HCT116 (cell line): ENCODE data around the gene MRAS. TPM values are rescaled to one million over a fixed set of nuclear protein-coding genes. Genes with fewer than 3 reads are reported as not detected.

Source experiments
- ATAC-seq: fragments of 200-7000 bp; cut with Tn5 transposase; 2 replicates; pipeline ENCODE4 v1.9.1; 2020; ENCODE audit warnings: mild to moderate bottlenecking, moderate library complexity
- BruUV-seq: library from RNA; stranded (reverse); fragments of 400-500 nt; replicated peaks from 2 replicates; lab custom pipeline; 2021; lab: Mats Ljungman, UMichigan
- CTCF ChIA-PET: fragments of 300-600 bp; sonication (Branson Sonifier 250); formaldehyde crosslinking; loops from one replicate; lab custom pipeline; 2021; ENCODE audit warnings: antibody characterized with exemption; lab: Charles Lee
- POLR2A ChIA-PET: fragments of 300-600, 350-600 bp; sonication (Branson Sonifier 250); formaldehyde crosslinking; loops from one replicate; lab custom pipeline; 2021; ENCODE audit warnings: antibody characterized with exemption; lab: Charles Lee
- RAD21 ChIA-PET, 2 experiments: fragments of 300-600 bp; sonication (Branson Sonifier 250); formaldehyde crosslinking; loops; one replicate each; lab custom pipeline; 2023; ENCODE audit warnings: low total read pairs in 2 of 2; ENCODE audit not compliant: uncharacterized antibody in 2 of 2, unreplicated experiment in 2 of 2, low non-redundant PET in 1 of 2; lab: Charles Lee
- DNase-seq: peaks from one replicate; pipeline ENCODE4 v3.0.0-alpha.2; 2010; ENCODE audit warnings: low read depth, low spot score
- H2AFZ ChIP-seq: fragments of 200-600 bp; shearing (Covaris generic), sonication (generic); 2 replicates; pipeline ENCODE4 v1.6.1; 2017; ENCODE audit warnings: low read depth, mixed run types, mixed read lengths, antibody characterized with exemption, low read length; ENCODE audit not compliant: poor library complexity, severe bottlenecking
- H3K27ac ChIP-seq: 2 replicates; pipeline ENCODE4 v1.5.1; 2012; ENCODE audit warnings: low read depth, low read length
- H3K27me3 ChIP-seq: fragments of 200-600 bp; sonication (generic); 2 replicates; pipeline ENCODE4 v1.6.1; 2016; ENCODE audit warnings: mixed run types, low read length, mixed read lengths; ENCODE audit not compliant: insufficient read depth
- H3K36me3 ChIP-seq, 2 experiments: fragments of 200-500 bp in 1 of 2; fragments of 200-600 bp in 1 of 2; sonication (Bioruptor generic) in 1 of 2; sonication (generic) in 1 of 2; 2 replicates each; pipeline versions ENCODE4 v1.5.1 to v1.6.1; 2014 to 2016; ENCODE audit warnings: low read length in 2 of 2, inconsistent platforms in 1 of 2, mixed read lengths in 1 of 2, mixed run types in 1 of 2; ENCODE audit not compliant: insufficient read depth in 2 of 2, control insufficient read depth in 1 of 2
- H3K4me1 ChIP-seq, 2 experiments: fragments of 200-600 bp in 1 of 2; sonication (generic) in 1 of 2; 2 replicates each; pipeline versions ENCODE4 v1.5.1 to v1.6.1; 2012 to 2017; ENCODE audit warnings: low read length in 2 of 2, inconsistent platforms in 1 of 2, mild to moderate bottlenecking in 1 of 2, mixed read lengths in 1 of 2, mixed run types in 1 of 2, moderate library complexity in 1 of 2; ENCODE audit not compliant: insufficient read depth in 2 of 2, control insufficient read depth in 1 of 2
- H3K4me2 ChIP-seq: fragments of 200-600 bp; sonication (generic); 2 replicates; pipeline ENCODE4 v1.6.1; 2017; ENCODE audit warnings: mixed run types, low read length, mixed read lengths
- H3K4me3 ChIP-seq, 2 experiments: fragments of 200-600 bp in 1 of 2; sonication (generic) in 1 of 2; replicated peaks in 1 of 2; 2 replicates each; pipeline ENCODE4 v1.5.1; 2011 to 2016; ENCODE audit warnings: low read length in 2 of 2, control low read depth in 1 of 2, low read depth in 1 of 2, mild to moderate bottlenecking in 1 of 2, mixed read lengths in 1 of 2, mixed run types in 1 of 2
- H3K79me2 ChIP-seq: fragments of 200-600 bp; sonication (generic); 2 replicates; pipeline ENCODE4 v1.6.1; 2017; ENCODE audit warnings: mild to moderate bottlenecking, mixed run types, low read length, moderate library complexity, mixed read lengths; ENCODE audit not compliant: insufficient read depth
- H3K9ac ChIP-seq: fragments of 200-600 bp; sonication (generic); 2 replicates; pipeline ENCODE4 v1.6.1; 2016; ENCODE audit warnings: low read length, mixed read lengths
- H3K9me2 ChIP-seq: fragments of 200-600 bp; sonication (generic), shearing (Covaris generic); 2 replicates; pipeline ENCODE4 v1.6.1; 2017; ENCODE audit warnings: mixed run types, mild to moderate bottlenecking, moderate library complexity; ENCODE audit not compliant: insufficient read depth
- H3K9me3 ChIP-seq, 2 experiments: fragments of 200-500 bp in 1 of 2; fragments of 200-600 bp in 1 of 2; sonication (Bioruptor generic) in 1 of 2; sonication (generic) in 1 of 2; 2 replicates each; pipeline ENCODE4 v1.6.1; 2014 to 2017; ENCODE audit warnings: low read length in 2 of 2, mixed read lengths in 2 of 2, inconsistent platforms in 1 of 2, low read depth in 1 of 2, mild to moderate bottlenecking in 1 of 2, mixed run types in 1 of 2, moderate library complexity in 1 of 2; ENCODE audit not compliant: control insufficient read depth in 1 of 2, insufficient read depth in 1 of 2
- H4K20me1 ChIP-seq: fragments of 200-600 bp; sonication (generic), shearing (Covaris generic); 2 replicates; pipeline ENCODE4 v1.6.1; 2017; ENCODE audit warnings: mixed run types, mild to moderate bottlenecking, moderate library complexity; ENCODE audit not compliant: insufficient read depth
- CEBPB ChIP-seq: IDR thresholded peaks from 2 replicates; pipeline ENCODE4 v1.6.1; 2012; ENCODE audit warnings: low read depth
- EZH2phosphoT487 ChIP-seq: fragments of 200-600 bp; IDR thresholded peaks from 2 replicates; pipeline ENCODE4 v1.6.1; 2018; ENCODE audit warnings: antibody characterized with exemption, borderline replicate concordance
- FOSL1 ChIP-seq: IDR thresholded peaks from 2 replicates; pipeline ENCODE4 v1.6.1; 2012; ENCODE audit warnings: low read depth
- JUND ChIP-seq: IDR thresholded peaks from 2 replicates; pipeline ENCODE4 v1.6.1; 2012
- POLR2A ChIP-seq: IDR thresholded peaks from 2 replicates; pipeline ENCODE4 v1.7.0; 2011; ENCODE audit warnings: borderline replicate concordance; ENCODE audit not compliant: insufficient read depth, insufficient read length; ENCODE audit errors: extremely low read depth
- POLR2AphosphoS5 ChIP-seq: IDR thresholded peaks from 2 replicates; pipeline ENCODE4 v1.6.1; 2011; ENCODE audit warnings: mild to moderate bottlenecking, low read depth, low read length, moderate library complexity
- SIN3A ChIP-seq: IDR thresholded peaks from 2 replicates; pipeline ENCODE4 v1.6.1; 2012; ENCODE audit warnings: low read depth
- intact Hi-C: fragments of 100-400 bp; cut with micrococcal nuclease; formaldehyde crosslinking; loops from 2 replicates; pipeline ENCODE4 v1.10.0; 2022
- total RNA-seq: library from RNA; stranded (reverse); gene quantifications from one replicate; pipeline ENCODE4 v1.2.1, GENCODE V29; 2021; ENCODE audit not compliant: unreplicated experiment
- TF ChIP-seq, protein P1 (sequence below): IDR thresholded peaks from 2 replicates; pipeline ENCODE4 v1.6.1; 2012; ENCODE audit warnings: low read depth
- TF ChIP-seq, protein P2 (sequence below), 3 experiments: fragments of 200-600 bp in 1 of 3; sonication (generic) in 1 of 3; IDR thresholded peaks in 2 of 3; conservative IDR thresholded peaks in 1 of 3; 2 replicates each; pipeline ENCODE4 v1.5.1; 2012 to 2017; ENCODE audit warnings: low read depth in 2 of 3, low read length in 2 of 3, antibody characterized with exemption in 1 of 3, borderline replicate concordance in 1 of 3, control low read depth in 1 of 3, mild to moderate bottlenecking in 1 of 3, mixed read lengths in 1 of 3, mixed run types in 1 of 3, moderate library complexity in 1 of 3; ENCODE audit not compliant: insufficient read depth in 1 of 3
- TF ChIP-seq, protein P3 (sequence below): IDR thresholded peaks from 2 replicates; pipeline ENCODE4 v1.6.1; 2012

MRAS gene
- total RNA-seq, 1 experiment from 2014 or later = 13.5 TPM

DNA sequence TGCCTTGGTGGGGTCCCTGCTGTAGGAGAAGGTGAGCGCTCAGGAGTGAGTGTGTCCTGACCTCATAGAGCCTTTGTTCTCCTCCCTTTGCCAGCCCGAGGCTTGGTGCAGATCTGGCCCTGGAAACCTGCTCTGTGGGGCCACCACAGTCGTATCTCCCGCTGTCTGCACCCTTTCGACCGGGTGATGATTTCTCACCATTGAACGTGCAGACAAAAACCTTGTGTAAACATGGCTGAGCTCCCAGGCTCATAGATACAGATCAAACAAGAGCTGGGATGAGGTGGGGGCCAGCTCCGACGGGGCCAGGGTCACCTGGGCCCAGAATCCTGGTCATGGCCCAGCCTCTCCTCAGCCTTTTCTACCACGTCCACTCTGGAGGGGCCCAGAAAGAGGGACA, 51.4 kb downstream of the MRAS start:
- ChIA-PET POLR2A (no interaction called here), RAD21 (no interaction called here), CTCF (interaction anchor here (0.9 kb wide), 1 partner anchor 18 kb away, joined by 5 read pairs; no protein-coding TSS in a partner anchor)
- H2AFZ ChIP-seq = no peak overlapping the region
- H3K36me3 ChIP-seq = no peaks in the 10 kb centered on the region
- no peaks in the 10 kb centered on the region for H3K27me3 ChIP-seq
- H3K4me3 ChIP-seq = no peak overlapping the region
- no peaks in the 10 kb centered on the region for H3K4me1 ChIP-seq
- no peaks in the 10 kb centered on the region for H4K20me1 ChIP-seq
- intact Hi-C loops = no loop called here
- no peaks in the 10 kb centered on the region for H3K79me2 ChIP-seq
- H3K9me2 ChIP-seq = no peaks in the 10 kb centered on the region
- no TSS peak for BruUV-seq
- H3K9ac ChIP-seq = no peak overlapping the region
- DNase-seq (no peak), ATAC-seq (no peak)
- H3K4me2 ChIP-seq = no peak overlapping the region
- TF ChIP-seq EZH2phosphoT487 (no peak), POLR2A (no peak), POLR2AphosphoS5 (no peak), SIN3A (no peak), FOSL1 (no peak), CEBPB (no peak), JUND (no peak)
- TF ChIP-seq, protein P1, sequence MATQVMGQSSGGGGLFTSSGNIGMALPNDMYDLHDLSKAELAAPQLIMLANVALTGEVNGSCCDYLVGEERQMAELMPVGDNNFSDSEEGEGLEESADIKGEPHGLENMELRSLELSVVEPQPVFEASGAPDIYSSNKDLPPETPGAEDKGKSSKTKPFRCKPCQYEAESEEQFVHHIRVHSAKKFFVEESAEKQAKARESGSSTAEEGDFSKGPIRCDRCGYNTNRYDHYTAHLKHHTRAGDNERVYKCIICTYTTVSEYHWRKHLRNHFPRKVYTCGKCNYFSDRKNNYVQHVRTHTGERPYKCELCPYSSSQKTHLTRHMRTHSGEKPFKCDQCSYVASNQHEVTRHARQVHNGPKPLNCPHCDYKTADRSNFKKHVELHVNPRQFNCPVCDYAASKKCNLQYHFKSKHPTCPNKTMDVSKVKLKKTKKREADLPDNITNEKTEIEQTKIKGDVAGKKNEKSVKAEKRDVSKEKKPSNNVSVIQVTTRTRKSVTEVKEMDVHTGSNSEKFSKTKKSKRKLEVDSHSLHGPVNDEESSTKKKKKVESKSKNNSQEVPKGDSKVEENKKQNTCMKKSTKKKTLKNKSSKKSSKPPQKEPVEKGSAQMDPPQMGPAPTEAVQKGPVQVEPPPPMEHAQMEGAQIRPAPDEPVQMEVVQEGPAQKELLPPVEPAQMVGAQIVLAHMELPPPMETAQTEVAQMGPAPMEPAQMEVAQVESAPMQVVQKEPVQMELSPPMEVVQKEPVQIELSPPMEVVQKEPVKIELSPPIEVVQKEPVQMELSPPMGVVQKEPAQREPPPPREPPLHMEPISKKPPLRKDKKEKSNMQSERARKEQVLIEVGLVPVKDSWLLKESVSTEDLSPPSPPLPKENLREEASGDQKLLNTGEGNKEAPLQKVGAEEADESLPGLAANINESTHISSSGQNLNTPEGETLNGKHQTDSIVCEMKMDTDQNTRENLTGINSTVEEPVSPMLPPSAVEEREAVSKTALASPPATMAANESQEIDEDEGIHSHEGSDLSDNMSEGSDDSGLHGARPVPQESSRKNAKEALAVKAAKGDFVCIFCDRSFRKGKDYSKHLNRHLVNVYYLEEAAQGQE = no peak
- TF ChIP-seq, protein P2, sequence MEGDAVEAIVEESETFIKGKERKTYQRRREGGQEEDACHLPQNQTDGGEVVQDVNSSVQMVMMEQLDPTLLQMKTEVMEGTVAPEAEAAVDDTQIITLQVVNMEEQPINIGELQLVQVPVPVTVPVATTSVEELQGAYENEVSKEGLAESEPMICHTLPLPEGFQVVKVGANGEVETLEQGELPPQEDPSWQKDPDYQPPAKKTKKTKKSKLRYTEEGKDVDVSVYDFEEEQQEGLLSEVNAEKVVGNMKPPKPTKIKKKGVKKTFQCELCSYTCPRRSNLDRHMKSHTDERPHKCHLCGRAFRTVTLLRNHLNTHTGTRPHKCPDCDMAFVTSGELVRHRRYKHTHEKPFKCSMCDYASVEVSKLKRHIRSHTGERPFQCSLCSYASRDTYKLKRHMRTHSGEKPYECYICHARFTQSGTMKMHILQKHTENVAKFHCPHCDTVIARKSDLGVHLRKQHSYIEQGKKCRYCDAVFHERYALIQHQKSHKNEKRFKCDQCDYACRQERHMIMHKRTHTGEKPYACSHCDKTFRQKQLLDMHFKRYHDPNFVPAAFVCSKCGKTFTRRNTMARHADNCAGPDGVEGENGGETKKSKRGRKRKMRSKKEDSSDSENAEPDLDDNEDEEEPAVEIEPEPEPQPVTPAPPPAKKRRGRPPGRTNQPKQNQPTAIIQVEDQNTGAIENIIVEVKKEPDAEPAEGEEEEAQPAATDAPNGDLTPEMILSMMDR (IDR thresholded peaks at IDR 0.05 in 2 of 3, conservative IDR thresholded peaks at IDR 0.05 in 1 of 3; ENCODE audit: borderline replicate concordance in 1 of 3, insufficient read depth in 1 of 3, low read depth in 2 of 3, low read length in 2 of 3) = no peak
- TF ChIP-seq, protein P3, sequence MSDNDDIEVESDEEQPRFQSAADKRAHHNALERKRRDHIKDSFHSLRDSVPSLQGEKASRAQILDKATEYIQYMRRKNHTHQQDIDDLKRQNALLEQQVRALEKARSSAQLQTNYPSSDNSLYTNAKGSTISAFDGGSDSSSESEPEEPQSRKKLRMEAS = no peak
- no peak overlapping the region for H3K27ac ChIP-seq
- H3K9me3 ChIP-seq = no peaks in the 10 kb centered on the region
